Heart left ventricle (tissue), 16 donors: ENCODE results near the gene TMEM92. TPM values are rescaled to one million over a fixed set of nuclear protein-coding genes. Genes with fewer than 3 reads are reported as not detected.

Source experiments
- ATAC-seq, 4 donors: fragments of 200-7000 bp; cut with Tn5 transposase; one replicate each; pipeline ENCODE4 v1.9.1; 2020 to 2022; ENCODE audit warnings: moderate library complexity in 4 of 4, mild to moderate bottlenecking in 3 of 4, moderate number of reproducible peaks in 1 of 4
- DNase-seq, 5 donors: peaks; one replicate each; pipeline ENCODE4 v3.0.0-alpha.2; 2020
- H3K27ac ChIP-seq, 12 donors: fragments of 200-600 bp; sonication (generic) in 4 of 12; one replicate each; pipeline versions ENCODE4 v1.5.0 to v1.8.0; 2016 to 2022; ENCODE audit warnings: mild to moderate bottlenecking in 2 of 12
- H3K27me3 ChIP-seq, 9 donors: fragments of 200-600 bp; sonication (generic) in 2 of 9; one replicate each; pipeline versions ENCODE4 v1.5.1 to v1.8.0; 2016 to 2022; ENCODE audit warnings: mild to moderate bottlenecking in 3 of 9
- H3K36me3 ChIP-seq, 9 donors: fragments of 200-600 bp; sonication (generic) in 2 of 9; one replicate each; pipeline versions ENCODE4 v1.5.0 to v1.8.0; 2018 to 2022; ENCODE audit warnings: mild to moderate bottlenecking in 2 of 9
- H3K4me1 ChIP-seq, 12 donors: fragments of 200-600 bp; sonication (generic) in 4 of 12; one replicate each; pipeline versions ENCODE4 v1.5.0 to v1.8.0; 2016 to 2022; ENCODE audit warnings: mild to moderate bottlenecking in 3 of 12
- H3K4me3 ChIP-seq, 12 donors: fragments of 200-600 bp; sonication (generic) in 4 of 12; one replicate each; pipeline versions ENCODE4 v1.5.0 to v1.8.0; 2017 to 2022; ENCODE audit warnings: mild to moderate bottlenecking in 9 of 12, moderate library complexity in 4 of 12
- H3K9me3 ChIP-seq, 12 donors: fragments of 200-600 bp; sonication (generic) in 4 of 12; one replicate each; pipeline versions ENCODE4 v1.5.0 to v1.8.0; 2016 to 2022; ENCODE audit warnings: mild to moderate bottlenecking in 1 of 12
- CTCF ChIP-seq, 12 donors: fragments of 200-600 bp; sonication (generic) in 4 of 12; IDR thresholded peaks; one replicate each; pipeline versions ENCODE4 v1.5.0 to v1.8.0; 2018 to 2022; ENCODE audit warnings: antibody characterized with exemption in 12 of 12, mild to moderate bottlenecking in 5 of 12
- POLR2A ChIP-seq, 2 donors: fragments of 450-650 bp; IDR thresholded peaks; one replicate each; pipeline ENCODE4 v1.6.1; 2017; ENCODE audit warnings: antibody characterized with exemption in 2 of 2, mild to moderate bottlenecking in 2 of 2, moderate library complexity in 2 of 2
- WGBS, 4 donors: extraction: QIAGEN DNeasy Blood & Tissue Kit in 2 of 4; methylation state at CpG; one replicate each; pipeline versions ENCODE4 v1.1.5 to v1.1.7; 2013 to 2018; 5-methylcytosine and 5-hydroxymethylcytosine counted together
- intact Hi-C, 10 donors: fragments of 100-400 bp; cut with DNase I; formaldehyde crosslinking; loops; one replicate each; pipeline versions ENCODE4 v1.11.1 to v1.14.2; 2022
- polyA plus RNA-seq, 2 donors: library from polyadenylated mRNA; stranded (reverse); fragments of 200-250 nt; gene quantifications; one replicate each; pipeline ENCODE4 v1.2.3, GENCODE V29; 2013
- total RNA-seq, 9 donors: library from RNA; depleted of rRNA in 2 of 9; stranded (reverse); fragments of >200 nt in 2 of 9; fragmentation: NEBNext Ultra II Directional in 3 of 9; extraction: Animal tissue kit (Norgen Biotek cat#: 25700) in 3 of 9; gene quantifications; one replicate each; pipeline versions ENCODE4 v1.1.0 to v1.2.4, GENCODE V29; 2016 to 2023
- donor health status: ischemic (EF 13 %, LVEDD 7.1; RV severe dilation, severe dysfunction).
- donor health status: healthy with polysubstance abuse.
- donor health status: DM: no; HTN: yes; CAD: no.
- donor health status: DM: no; HTN: no; CAD: no.
- donor health status: ischemic (EF 25% LVEDD 6.9; RV normal size, moderate dysfunction).
- donor health status: ischemic (EF 25% LVEDD 5.7; RV mildly dilated, moderate dysfunction).
- donor health status: healthy.
- donor health status: DM: yes; HTN: yes; CAD: no.
- donor health status: ischemic (EF 35%, LVEDD 5.7; RV mildly dilated, moderate dysfunction).
- donor health status: nonischemic (EF 11% LVEDD 7.7; RV severe dilation, severe dysfunction).
- donor health status: DM: yes; HTN: yes; CAD: no.
- donor health status: PGD.
- donor health status: ischemic (EF 29% LVEDD 5.4; RV normal size, mild dysfunction).
- donor health status: nonischemic (EF 23%, LVEDD 6.1; RV moderate dilation, normal function).

Gene TMEM92
- total and polyA plus RNA-seq, 11 donors = 0.11 TPM; not detected in 10

GRCh38 chr17:50238601-50239280 lies 35.5 kb upstream of the TMEM92 start:
- H3K27ac ChIP-seq = no peak overlapping the region
- no peak for DNase-seq
- ATAC-seq = no peak
- peaks cover 0 to 15% (median 3%) of the 10 kb centered on the region in 12 donors for H3K9me3 ChIP-seq
- peaks cover 0 to 16% (median 0%) of the 10 kb centered on the region in 12 donors for H3K4me1 ChIP-seq
- no peak overlapping the region for H3K4me3 ChIP-seq
- H3K27me3 ChIP-seq = peaks cover 0 to 4% (median 0%) of the 10 kb centered on the region in 9 donors
- WGBS, 4 donors = 47 to 60% (median 49%) methylated on average over 9 of the region's 9 CpGs
- no peak for TF ChIP-seq CTCF (IDR thresholded peaks at IDR 0.05)
- no peak for TF ChIP-seq POLR2A (IDR thresholded peaks at IDR 0.05)
- no peaks in the 10 kb centered on the region for H3K36me3 ChIP-seq
- intact Hi-C loops = no loop called here

GRCh38 chr17:50239937-50240336 lies 34.3 kb upstream of the TMEM92 start:
- intact Hi-C loops = no loop called here
- no peak overlapping the region for H3K4me3 ChIP-seq
- peaks cover 0 to 5% (median 0%) of the 10 kb centered on the region in 12 donors for H3K9me3 ChIP-seq
- WGBS, 4 donors = 23 to 43% (median 32%) methylated on average over 4 of the region's 4 CpGs
- ATAC-seq = peak; percentile 47 to 92 (median 82)
- DNase-seq = no peak
- H3K27me3 ChIP-seq = no peaks in the 10 kb centered on the region
- TF ChIP-seq POLR2A (IDR thresholded peaks at IDR 0.05) (no peak), CTCF (IDR thresholded peaks at IDR 0.05) (no peak)
- peaks cover 0 to 16% (median 0%) of the 10 kb centered on the region in 12 donors for H3K4me1 ChIP-seq
- H3K27ac ChIP-seq = peak overlapping the region in 1 of 12 donors; percentile 50
- H3K36me3 ChIP-seq = no peaks in the 10 kb centered on the region

- TF ChIP-seq POLR2A (IDR thresholded peaks at IDR 0.05) (no peak), CTCF (IDR thresholded peaks at IDR 0.05) (no peak)
- Histone ChIP-seq H3K9me3 (no peaks in the 10 kb centered on the region), H3K4me3 (no peak overlapping the region), H3K27ac (no peak overlapping the region), H3K4me1 (peaks cover 0 to 16% (median 0%) of the 10 kb centered on the region in 12 donors), H3K27me3 (no peaks in the 10 kb centered on the region), H3K36me3 (no peaks in the 10 kb centered on the region)
- WGBS, 4 donors = 89 to 95% (median 92%) methylated on average over 1 of the region's 1 CpG
- DNase-seq (no peak), ATAC-seq (no peak)
- intact Hi-C loops = no loop called here
Measured at GRCh38 chr17:50240851-50241250, 33.4 kb upstream of the TMEM92 start.

DNA sequence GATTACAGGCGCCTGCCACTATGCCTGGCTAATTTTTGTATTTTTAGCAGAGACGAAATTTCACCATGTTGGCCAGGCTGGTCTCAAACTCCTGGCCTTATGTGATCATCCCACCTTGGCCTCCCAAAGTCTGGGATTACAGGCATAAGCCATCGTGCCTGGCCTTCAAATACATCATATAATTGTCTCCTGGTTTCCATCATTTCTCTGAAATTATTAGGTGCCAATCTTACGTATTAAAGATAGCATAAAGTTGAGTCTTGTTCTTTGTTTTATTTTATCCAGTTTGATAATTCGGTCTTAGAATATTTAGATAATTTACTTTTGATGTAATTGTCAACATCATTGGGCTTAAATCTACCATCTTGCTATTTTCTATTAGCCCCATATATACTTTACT lies 32.8 kb upstream of the TMEM92 start:
- no peaks in the 10 kb centered on the region for H3K36me3 ChIP-seq
- ATAC-seq (no peak), DNase-seq (no peak)
- H3K9me3 ChIP-seq = no peaks in the 10 kb centered on the region
- no peak for TF ChIP-seq POLR2A (IDR thresholded peaks at IDR 0.05)
- TF ChIP-seq CTCF (IDR thresholded peaks at IDR 0.05) = no peak
- peaks cover 0 to 16% (median 0%) of the 10 kb centered on the region in 12 donors for H3K4me1 ChIP-seq
- no peaks in the 10 kb centered on the region for H3K27me3 ChIP-seq
- intact Hi-C loops = no loop called here
- no peak overlapping the region for H3K27ac ChIP-seq
- 71 to 91% (median 82%) methylated on average over 5 of the region's 5 CpGs for WGBS, 4 donors
- H3K4me3 ChIP-seq = no peak overlapping the region
